NCI-H1417 treated with DMSO at 0.1 percent for 48 hours (cell line): Measurements from ENCODE around the gene CMTM5.

Experiments
- DNase-seq: peaks from one replicate; lab custom pipeline; 2025; lab: John Stamatoyannopoulos, UW

The CMTM5 gene, protein sequence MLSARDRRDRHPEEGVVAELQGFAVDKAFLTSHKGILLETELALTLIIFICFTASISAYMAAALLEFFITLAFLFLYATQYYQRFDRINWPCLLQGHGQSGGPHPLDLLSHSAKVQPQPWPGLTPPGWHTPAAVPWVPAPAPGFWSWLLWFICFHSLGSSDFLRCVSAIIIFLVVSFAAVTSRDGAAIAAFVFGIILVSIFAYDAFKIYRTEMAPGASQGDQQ

DNA sequence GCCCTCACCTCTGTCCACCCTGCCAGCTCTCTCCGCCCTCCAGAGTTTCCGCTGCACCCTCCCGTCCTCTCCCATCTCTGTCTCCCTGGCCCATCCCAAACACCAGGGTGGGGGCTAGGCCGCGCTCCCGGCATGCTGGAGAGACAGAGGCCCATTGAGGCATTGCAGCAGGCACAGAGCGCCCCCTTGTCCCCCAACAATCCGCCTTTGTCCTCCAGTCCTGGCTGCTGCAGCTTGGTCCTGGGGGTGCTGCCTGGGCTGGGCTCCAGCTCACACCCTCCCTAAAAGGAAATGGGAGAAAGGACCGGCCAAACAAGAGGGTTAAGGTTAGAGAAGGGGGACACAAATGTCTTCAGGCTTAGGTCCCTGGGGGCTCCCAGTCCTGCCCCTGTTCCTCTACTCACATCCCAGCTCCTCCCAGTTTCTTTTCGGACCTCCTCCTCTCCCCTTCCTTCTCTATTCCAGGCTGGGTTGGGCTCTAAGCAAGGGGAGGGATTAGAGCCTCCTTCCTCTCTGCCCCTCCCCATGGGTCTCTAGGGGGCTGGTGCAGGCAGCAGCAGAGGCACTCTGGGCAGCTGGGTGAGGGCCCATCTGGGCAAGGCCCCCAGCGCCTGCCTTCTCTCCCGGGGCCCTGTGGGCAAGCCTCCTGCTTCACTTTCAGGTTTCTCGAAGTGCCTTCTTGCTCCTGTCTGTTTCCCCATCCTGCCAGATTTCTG, at the start of gene CMTM5:
CMTM5 (plus strand) TSS at position 565 of the 716 bp plus-strand sequence. CDS start 206 bp downstream, outside the sequence.
- no peak for DNase-seq

DNA sequence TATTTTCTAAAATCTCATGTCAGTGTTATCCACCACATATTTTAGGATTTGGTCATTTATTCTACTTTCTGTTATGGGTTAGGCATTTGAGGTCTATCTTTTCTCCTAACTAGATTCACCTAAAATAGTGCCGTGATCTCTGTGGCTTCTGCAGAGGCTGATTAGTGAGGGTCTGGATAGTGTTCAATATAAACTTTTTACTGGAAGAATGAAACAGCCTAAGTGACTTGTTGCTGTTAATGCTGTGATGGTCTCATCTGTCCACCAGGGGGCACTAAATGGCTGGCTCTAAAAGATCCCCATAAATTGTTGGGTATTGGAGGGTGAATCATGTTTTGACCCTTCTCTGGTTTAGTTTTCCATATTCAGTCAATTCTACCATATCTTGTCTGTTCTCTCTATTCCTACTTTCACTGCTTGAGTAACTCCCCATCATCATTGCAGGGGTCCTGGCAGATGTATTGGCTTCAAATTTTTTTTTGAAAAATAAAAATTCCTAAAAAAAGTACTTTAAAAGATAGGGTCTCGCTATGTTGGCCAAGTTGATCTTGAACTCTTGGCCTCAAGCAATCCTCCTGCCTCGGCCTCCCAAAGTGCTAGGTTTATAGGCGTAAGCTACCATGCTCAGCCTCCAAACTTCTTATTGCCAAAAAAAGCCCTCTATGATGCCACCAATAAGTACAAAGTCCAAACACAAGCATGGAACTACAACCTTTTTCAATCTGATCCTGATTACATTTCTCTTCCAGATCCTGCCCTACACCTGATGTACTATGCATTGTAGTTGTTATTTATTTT, 48.7 kb upstream of the CMTM5 start:
- DNase-seq, result peak; percentile 56

DNA sequence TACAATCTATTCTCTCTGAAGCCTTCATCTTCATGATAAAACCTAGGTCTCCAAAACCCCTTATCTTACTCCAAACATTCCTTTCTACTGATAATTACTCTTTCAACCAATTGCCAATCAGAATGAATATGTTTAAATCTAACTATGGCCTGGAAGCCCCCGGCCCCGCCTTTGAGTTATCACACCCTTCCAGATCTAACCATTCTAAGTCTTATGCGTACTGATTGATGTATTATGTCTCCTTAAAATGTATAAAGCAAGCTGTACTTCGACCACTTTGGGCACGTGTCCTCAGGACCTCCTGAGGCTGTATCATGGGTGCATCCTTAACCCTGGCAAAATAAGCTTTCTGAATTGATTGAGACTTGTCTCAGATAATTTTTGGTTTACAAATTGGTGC, 41.2 kb upstream of the CMTM5 start:
- DNase-seq, result no peak

DNA sequence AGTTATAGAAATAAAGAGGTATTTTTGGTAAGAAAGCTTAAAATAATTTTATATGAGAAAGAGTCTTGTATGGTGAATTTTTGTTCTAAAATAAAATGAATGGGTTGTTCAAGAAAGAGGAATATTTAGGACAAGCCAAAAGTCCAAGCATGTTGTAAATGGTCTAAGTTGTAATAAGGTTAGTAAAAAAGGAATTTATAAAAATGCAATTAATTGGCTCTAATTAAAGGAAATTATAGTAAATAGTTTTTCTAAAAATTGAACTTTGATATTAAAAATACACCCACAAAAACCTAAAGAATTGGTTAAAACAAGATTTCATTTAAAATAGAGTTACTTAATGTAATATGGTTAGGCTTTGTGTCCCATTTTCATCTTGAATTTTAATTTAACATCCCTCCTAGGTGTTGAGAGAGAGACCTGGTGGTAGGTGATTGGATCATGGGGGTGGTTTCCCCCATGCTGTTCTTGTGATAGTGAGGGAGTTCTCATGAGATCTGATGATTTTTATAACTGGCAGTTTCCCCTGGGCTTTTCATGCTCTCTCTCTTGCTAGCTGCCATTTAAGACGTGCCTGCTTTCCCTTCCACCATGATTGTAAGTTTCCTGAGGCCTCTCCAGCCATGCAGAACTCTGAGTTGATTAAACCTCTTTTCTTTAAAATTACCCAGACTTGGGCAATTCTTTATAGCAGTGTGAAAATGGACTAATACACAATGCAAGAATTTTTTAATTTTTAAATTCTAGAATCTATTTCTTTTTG, 37.2 kb upstream of the CMTM5 start:
- DNase-seq, result no peak

GRCh38 chr14:23344481-23344880, 32.4 kb upstream of the CMTM5 start:
- DNase-seq, result no peak

DNA sequence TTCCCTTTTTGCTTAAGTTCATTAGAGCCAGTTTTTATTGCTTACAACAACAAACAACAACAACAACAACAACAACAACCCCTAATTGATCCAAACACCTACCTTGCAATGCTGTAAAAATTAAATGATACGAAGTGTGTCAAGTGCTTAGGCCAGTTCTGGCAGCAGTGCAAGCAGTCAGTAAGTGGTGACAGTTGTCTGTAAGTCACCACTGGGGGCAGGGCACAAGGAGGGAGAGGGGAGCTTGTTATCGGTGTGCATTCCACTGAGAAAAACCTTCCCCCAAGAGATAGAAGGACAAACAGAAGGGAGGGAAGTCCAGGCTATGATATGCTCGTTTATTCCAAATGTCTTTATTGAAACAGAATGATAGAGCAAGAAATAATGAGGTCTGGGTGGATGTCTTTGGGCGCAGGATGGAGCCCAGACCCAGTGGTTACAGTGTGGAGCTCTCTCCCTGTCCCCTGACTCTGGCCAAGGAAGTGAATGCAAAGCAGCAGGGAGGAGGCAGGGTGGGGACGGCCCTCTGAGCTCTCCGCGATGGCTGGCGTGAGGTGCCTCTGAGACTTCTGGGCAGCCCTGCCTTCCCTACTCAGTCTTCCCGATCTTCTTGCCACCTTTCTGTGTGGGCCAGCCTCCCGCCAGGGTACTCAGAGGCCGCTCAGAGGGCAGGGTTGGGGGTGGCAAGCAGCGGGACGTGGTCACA, 30.7 kb upstream of the CMTM5 start:
- no peak for DNase-seq

GRCh38 chr14:23346693-23347405, 30.0 kb upstream of the CMTM5 start:
- no peak for DNase-seq

GRCh38 chr14:23347406-23348296, 29.2 kb upstream of the CMTM5 start:
- DNase-seq, result no peak

GRCh38 chr14:23348297-23348655, 28.6 kb upstream of the CMTM5 start:
- DNase-seq, result no peak

- no peak for DNase-seq
Measured at GRCh38 chr14:23349156-23349845, 27.5 kb upstream of the CMTM5 start.

DNA sequence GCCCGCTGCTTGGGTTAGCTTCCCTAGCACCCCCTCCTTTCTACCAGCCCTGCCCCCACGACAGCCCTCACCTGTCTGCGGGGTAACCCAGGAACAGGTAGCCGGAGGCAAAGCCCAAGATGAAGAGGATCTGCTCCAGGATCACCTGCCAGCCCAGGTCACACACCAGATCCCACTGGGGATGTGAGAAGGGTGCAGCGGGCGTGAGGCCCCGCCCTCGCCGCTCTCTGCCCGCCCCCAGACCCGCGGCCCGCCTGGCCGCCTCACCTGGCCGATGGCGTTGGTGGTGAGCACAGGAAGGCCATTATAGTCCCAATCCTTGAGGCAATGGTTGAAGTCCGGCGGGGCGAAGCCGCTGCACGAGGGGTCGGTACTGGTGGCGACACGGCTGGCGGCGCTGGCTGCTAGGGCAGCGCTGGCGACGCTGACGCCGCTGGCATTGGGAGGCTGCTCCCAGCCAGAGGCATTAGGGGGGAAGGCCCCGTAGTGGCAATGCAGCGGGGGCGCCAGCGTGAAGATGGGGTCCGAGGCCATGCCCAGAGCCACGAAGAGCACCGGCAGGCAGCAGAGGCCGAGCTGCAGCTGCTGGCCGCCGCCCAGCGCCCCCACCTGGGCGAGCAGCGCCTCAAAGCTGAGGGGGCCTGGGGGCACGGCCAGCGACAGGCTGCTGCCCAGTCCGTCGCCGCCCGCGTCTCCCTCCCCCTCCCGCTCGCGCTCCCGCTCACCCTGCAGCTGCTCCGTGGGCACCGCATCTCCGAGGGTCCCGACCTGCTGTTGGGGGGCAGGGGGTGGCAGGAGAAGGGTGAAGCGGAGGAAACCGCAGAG, 25.0 kb upstream of the CMTM5 start:
- DNase-seq, result no peak

GRCh38 chr14:23352506-23353432, 24.1 kb upstream of the CMTM5 start, which contains the start of gene SLC22A17:
Gene SLC22A17, minus strand, starts transcription at chr14:23352887.
- peak; percentile 34 for DNase-seq

- DNase-seq, result no peak
Measured at GRCh38 chr14:23353433-23353780, 23.4 kb upstream of the CMTM5 start.

DNA sequence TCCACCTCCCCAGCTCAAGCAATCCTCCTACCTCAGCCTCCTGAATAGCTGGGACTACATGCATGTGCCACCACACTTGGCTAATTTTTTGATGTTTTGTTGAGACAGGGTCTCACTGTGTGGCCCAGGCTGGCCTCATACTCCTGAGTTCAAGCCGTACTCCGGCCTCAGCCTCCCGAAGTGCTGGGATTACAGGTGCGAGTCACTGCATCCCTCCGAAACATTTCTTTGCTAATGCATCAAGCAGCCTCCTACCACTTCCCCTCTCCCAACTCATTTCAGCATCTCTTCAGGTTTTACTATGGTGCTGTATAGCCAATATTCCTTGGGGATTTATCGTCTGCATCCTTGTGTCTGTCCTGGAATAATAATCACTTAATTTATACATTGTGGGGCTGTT, 21.9 kb upstream of the CMTM5 start:
- DNase-seq, result no peak

DNA sequence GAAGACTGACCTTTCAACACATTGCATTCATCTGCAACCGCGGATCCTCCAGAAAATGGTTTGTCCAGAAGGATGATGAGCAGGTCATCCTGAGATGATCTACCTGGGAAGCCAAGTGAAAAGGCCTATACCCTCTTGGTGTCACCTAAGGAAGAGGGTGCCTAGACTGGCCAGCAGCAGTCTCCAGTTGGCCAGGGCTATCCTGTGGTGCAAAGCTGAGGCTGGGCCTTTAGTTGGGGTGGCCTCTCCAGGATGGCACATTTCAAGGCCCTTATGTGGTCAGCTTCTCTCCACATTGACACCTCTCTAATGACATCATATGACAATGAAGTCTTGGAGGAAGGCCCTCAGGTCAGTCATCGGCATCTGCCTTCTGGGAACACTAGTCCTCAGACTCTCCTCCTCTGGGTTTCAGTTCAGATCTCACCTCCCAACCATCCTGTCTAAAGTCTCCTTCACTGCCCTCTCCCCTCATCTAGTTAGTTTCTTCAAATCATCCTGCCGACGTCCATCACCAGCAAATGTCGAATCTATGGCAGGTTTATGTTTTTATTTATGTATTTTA, 20.9 kb upstream of the CMTM5 start:
- DNase-seq, result no peak

DNA sequence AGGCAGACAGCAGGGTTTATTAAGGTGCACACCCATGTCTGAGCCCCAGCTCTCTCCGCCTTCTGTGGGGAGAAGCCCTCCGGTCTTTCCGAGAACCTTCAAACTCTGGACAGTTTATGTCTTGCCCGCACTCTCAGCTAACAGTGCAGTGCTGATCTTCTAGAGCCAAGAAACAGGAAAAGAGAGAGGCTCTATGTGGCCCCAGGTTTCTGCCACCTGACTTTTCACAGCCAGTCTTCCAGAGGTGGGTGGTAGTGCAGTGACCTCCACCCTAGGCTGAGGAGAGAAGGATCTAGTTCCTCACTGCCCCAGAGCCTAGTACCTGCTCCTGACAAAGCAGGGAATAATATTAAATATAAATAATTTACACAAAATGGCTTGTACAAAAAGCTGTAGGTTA, 20.2 kb upstream of the CMTM5 start:
- DNase-seq, result no peak

- DNase-seq, result no peak
Measured at GRCh38 chr14:23357261-23357660, 19.6 kb upstream of the CMTM5 start.
